Forelimb muscle (tissue), 1 donor: ENCODE results near the gene TCF4. TPM values are rescaled to one million over a fixed set of nuclear protein-coding genes. Genes with fewer than 3 reads are reported as not detected.

Experiments used
- DNase-seq: peaks from one replicate; pipeline ENCODE4 v3.0.0-alpha.2; 2013; ENCODE audit warnings: low read depth
- polyA plus RNA-seq: library from polyadenylated mRNA; unstranded; fragments of 120-200 nt; gene quantifications from one replicate; pipeline ENCODE4 v1.2.1, GENCODE V29; 2013; ENCODE audit not compliant: insufficient read length

TCF4 gene
- polyA plus RNA-seq, 1 donor = 100 TPM

DNA sequence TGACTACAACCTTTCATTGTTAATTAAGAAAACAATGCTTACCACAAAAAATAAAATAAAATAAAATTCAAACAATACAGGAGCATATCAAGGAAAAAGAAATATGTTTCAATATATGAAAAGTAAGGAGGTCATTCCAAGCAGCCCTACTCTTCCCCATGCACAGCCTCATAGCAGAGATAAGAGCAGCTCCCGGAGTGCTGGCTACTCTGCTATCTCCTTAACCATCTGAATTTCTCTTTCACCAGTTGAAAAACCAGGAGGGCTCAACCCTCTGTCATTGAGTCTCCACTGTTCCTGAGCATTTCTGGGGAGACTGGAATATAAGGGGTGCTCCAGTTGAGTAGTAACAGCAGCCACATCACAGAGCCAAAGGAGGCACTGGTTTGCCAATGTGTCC is 201.4 kb downstream of the TCF4 start:
- no peak for DNase-seq

DNA sequence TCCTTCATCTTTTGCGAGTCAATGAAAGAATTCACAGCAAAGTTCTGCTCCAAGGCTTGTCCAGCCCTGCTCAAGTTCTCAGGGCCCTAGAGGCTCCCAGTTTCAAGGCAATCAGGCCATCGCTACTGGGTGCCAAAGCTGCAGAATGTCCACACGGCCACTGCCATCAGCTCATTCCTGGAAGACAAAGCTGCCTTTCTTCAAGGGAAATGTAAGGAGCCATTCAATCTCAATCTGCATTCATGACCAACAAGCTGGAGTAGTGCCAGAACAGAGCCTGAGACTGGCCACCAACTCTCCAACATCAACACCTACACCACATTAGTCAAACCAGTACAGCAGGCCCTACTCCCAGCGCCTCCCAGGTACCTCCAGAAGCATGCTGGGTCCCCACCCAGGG is 202.2 kb downstream of the TCF4 start:
- no peak for DNase-seq

DNA sequence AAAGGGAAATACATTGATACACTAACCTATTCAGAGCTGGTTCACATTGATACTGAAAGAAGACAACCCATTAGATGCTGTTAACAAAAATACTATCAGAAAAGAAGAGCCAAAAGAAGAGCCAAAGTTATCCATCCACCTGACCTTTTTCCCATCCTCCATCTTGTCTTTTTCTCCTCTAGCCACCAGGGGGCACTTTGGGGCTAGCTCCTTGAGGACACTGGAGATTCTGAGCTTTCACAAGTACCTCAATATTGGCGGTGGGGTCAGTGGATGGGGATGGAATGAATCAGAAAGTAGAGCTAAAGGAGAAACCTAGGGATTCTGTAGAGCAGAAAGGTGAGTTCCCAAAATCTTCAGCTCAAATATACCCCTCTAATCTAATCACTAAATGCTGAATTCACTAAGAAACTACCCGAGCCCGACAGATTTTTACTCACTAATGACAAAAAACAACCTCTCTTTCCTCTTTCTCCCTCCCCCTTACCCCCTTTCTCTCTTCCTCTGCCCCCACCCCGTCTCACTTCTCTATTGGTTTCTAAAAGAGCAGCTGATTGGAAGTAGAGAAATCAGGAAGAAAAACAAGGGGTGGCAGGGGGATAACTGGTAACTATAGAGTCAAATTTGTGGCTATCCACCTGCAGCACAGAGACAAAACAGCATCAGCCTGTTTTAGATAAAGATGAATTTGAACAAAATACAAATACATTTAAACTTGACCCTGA is 203.3 kb downstream of the TCF4 start:
- no peak for DNase-seq

DNA sequence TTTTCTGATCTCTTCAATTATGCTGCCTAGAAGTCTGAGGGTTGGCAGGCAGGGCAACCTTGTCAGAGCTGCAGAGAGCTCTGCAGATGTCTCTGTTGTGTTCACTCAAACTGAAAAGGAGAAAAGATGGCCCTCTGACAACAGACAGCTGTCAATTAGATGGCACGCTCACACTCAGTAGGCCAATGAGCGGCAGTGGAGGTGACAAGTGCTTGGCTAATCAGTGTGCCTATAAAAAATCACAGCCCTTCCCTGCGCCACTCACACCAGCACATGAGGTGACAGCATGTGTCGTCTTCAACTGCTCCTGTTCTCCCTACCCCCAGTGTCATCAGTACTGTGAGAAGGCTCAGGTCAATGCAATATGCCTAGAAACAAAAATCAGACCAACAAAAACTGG is 203.9 kb downstream of the TCF4 start:
- DNase-seq = no peak

DNA sequence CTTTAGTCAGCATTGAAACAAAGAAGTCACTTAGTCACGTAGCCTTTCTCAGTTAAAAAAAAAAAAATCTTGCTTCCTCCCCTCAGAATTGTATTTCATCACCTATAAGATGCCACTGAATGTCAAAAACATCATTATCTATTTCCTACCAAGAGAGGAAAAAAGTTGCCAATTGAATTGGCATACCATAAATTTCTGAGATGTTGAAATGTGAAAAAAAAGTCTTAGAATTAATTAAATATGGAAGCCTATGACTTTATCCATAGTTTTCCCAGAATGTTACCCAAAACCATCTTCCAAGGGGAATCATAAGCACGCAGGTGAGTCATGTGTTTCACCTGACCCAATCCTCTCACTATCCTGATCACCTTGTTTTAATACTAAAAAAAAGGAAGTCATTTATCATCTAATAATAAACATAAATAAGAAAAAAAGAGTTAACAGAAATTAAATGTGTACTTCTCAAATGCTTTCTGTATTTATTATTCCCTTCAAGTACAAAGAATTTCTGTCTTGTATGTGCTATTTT is 205.7 kb downstream of the TCF4 start:
- DNase-seq = no peak

DNA sequence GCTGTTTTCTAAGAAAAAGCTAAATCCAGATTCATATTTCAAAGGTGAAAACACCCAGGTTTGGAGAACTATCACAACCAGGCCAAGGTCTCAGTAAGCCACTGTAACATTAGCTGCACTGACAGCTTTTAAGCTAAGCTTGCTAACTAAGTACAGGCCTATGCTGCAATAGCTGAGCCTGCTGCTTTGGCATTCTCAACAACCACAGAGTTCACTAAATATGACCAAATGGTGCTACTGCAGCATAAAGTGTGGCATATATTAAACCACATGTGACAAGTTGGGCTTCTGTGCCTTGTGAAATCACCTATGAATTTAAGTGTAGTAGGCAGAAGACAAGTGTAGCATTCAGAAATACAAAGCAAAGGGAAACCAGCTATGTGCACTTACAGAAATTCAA is 206.7 kb downstream of the TCF4 start:
- no peak for DNase-seq

DNA sequence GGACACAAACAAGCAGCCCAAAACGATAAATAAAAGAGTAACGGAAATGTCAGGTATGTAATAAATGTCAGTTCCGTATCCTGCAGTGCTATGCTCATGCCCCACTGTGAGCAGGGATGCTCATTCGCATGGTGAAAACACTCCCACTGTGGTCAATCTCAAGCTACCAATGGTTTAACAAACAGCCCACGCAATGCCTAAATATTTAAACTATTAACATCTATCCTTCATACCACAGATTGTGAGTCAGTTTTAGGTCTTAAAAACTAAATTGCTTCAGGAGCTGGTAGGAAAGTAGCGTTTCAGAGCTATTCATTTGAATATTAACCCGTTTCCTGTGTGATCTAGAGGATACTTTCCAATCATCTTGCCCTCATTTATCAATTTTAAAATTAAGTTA is 207.4 kb downstream of the TCF4 start:
- no peak for DNase-seq

DNA sequence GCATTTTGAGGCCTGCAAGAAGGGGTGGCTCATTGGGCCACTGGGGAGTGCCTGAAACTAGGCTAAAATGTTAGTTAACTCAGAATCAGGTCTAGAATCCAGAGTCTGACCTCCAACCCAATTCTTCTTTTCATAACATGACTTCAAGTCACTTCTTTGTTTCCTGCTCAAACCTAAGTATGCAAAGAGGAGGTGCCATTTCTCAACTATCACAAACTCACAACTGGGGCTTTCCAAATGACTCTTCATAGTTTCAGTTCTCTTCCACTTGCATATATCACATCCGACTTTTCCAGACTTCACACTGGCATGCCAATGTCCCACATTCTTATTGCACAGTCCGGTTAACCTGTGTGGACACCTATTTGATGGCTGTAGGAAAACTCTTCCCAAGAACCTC is 211.6 kb downstream of the TCF4 start:
- DNase-seq = no peak

DNA sequence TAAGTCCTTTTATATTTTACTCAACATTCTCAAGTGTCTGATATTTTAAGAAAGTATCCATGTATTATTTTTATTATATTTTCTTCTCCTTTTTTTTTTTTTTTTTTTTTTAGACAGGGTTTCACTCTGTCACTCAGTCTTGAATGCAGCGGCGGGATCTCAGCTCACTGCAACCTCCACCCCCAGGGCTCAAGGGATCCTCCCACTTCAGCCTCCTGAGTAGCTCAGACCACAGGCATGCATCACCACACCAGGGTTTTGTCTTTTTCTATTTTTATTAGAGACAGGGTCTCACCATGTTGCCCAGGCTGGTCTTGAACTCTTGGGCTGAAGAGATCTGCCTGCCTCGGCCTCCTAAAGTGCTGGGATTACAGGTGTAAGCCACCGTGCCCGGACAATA is 212.1 kb downstream of the TCF4 start:
- no peak for DNase-seq

DNA sequence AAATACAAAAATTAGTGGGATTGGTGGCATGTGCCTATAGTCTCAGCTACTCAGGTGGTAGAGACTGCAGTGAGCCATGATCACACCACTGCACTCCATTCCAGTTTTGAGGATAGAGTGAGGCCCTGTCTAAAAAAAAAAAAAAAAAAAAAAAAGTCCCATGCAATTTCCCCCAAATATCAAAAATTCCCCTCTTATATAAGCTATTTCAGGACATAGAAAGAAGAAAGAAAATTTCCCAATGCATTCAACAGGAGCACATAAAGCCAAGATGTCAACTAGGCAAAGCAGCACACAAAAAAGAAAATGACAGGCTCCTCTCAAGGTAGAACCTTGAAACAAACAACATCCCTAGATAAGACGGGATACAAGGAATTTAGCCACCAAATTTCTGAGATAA is 213.3 kb downstream of the TCF4 start:
- DNase-seq = no peak

DNA sequence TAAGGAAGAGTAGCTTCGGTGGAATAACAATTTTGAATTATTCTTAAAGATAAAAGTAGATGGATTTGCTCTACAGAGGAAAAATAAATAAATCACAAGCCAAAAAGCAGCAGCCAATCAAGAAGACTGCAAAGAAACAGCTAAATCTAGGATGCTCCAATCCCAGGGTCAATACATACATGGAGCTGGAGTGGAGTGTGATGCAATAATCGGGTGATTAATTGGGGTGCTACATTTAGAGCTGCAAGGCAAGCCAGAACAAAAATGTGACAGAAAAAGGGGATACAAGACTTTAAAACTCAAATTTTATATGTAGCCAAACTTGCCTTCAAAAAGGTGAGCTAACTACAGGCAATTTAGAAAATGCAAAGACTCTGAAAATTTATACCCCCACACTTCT is 215.8 kb downstream of the TCF4 start:
- DNase-seq = no peak

DNA sequence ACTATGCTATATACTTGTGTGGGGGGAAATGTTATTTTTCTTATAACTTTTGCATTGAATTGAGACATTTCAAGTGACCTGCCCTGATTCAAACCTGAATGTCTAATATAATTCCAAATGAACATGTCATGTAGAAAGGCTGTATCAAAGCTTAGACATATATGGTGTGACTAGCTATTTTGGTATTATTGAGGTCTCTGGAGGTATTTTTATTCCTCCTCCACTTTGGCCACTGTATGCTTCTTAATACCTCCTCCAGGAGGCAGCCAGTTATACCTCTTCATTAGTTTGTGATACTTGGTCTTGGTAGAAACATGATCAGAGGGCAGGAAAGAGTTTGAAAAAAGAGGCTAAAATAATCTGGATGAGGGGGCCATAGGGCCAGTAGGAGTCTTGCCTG is 217.1 kb downstream of the TCF4 start:
- DNase-seq = no peak

DNA sequence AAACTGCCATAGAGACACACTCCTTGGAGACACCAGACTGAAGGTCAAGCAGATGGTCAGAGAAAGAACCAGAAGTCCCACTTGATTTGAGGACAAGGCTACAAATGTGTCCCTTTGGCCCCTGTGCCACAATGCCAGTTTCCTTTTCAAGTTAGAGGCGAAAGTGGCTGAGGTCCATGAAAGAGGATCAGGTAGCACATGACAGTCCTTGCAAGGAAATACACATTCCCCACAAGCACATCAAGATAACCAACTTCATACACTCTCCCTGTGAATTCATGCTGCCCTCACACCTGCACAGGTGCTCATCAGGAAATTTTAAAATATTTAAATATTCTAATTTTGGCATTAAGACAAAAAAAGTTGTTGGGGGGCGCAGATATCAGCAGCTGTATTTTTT is 218.6 kb downstream of the TCF4 start:
- DNase-seq = no peak

DNA sequence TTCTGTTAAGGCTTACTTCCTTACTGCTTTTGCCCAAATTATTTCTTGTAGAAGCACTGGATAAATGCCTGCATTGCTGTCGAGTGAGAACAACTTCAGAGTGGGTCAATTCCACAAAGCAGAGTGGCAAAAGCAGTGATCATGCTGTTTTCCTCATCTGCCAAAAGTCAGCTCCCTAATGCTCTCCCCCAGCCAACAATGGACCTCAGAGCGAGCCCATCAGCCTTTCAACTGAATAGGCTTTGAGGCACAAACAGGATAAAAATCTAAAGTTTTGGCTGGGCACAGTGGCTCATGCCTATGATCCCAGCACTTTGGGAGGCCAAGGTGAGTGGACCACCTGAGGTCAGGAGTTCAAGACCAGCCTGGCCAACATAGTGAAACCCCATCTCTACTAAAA is 222.7 kb downstream of the TCF4 start:
- no peak for DNase-seq

DNA sequence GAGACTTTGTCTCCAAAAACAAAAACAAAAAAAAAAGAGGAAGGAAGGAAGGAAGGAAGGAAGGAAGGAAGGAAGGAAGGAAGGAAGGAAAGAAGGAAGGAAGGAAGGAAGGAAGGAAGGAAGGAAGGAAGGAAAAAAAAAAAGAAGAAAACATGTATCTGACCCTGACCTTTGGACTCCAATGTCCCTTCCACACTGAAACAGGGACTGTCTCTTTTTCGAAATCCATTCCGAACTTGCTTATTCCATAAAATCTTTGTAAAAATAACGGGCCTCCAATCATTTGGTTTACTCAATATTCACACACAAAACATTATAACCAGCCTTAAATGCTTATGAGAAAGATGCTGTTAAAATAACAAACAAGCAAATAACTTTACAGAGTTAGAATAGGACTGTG is 225.7 kb downstream of the TCF4 start:
- DNase-seq = no peak

DNA sequence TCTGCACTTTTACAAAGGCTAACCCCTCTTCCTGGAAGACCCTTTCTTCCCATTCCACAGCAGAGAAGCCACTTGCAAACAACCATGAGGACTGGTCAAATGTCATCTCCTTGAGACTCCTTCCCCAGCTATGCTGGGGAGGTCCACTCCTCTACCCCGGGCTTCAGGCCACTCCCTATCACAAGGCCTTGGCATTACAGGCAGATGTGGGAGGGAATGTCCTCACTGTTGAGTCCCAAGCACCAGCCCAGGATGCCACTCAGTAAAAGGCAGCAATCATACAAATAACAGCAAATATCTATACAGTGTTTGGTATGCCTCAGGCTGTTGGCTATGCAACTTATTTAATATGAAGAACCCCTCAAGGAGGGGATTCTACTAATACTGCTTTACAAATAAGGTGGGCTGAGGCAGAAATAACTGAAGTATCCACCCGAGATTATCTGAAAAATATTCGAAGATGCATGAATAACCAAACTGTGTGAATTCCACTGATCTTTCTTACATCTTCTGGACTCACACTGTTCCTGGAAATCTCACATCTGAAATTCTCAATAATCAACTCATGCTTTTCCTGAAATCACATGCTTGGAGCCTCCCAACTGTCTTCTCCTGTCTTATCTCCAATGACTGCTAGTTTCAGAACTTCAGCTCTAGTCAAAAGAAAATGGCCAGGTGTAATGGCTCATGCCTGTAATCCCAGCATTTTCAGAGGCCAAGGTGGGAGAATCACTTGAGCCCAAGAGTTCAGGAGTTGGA is 226.3 kb downstream of the TCF4 start:
- no peak for DNase-seq

DNA sequence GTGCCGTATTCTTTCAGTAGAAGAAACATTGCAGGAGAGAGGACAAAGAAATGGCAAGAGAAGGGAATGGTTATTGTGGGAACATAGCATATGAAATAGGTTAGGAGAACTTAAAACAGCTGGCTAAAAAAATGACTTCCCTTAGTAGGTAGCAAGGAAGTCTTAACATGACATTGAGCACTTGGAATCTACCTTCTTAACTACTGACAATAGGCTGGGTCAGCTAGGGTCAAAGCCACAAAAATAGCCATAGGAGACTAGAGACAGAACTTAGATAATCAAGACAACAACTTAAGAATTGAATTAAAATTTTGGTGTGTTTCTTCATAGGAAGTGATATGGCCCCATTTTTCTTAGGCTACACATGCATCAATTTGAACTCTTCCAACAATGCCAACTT is 227.9 kb downstream of the TCF4 start:
- DNase-seq = no peak

DNA sequence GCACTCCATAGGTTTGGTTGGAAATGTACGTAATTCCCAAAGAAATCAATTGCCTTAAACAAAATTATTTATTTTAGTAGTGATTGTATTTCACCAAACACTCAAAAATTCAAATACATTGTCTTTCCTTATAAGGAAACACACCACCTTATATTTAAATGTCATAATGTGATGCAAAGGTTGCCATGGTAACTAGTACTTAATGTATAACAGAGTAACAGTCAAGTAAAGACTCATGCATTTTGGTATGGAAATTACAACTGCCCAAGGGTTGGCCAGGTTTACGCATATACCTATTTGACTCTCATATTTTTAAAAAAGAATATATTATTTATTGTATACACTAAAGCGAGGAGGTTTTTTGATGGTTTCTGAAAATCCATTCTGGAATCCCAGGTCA is 231.2 kb downstream of the TCF4 start:
- no peak for DNase-seq

DNA sequence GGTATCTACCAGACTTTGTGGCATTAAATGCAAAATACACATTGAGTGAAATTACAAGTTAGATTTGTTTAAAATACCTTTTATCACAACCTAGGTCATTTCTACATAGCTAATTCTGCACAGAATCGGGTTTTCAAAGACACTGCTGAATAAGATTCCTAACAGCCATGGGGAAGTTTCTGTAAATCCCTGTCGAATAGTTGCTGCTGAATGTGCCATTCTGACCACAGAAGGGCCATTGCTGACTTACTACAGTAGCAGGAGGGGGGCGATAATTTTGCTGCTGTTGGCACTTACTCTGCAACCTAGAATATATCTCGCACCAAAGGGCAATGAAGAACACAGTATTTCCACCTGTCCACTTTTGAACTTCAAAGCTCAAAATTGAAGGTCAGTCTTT is 232.8 kb downstream of the TCF4 start:
- no peak for DNase-seq

DNA sequence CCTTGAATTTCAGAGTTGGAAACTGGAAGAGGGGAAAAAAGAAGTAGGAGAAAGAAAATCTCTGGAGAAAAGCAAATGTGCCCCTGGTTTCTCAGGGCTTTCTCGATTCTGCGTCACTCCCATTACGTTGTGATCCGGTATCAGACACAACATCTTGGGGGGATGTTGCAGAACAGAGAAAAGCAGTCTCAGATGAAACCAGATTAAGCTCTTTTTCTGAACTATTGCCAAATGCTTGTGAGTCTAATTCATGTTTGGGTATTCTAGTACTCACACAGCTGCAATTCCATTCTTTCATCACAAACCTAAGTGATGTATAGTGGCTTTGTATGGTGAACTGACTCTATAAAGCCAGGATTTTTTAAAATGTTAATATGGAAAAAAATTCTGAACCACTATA is 233.2 kb downstream of the TCF4 start:
- DNase-seq = no peak

DNA sequence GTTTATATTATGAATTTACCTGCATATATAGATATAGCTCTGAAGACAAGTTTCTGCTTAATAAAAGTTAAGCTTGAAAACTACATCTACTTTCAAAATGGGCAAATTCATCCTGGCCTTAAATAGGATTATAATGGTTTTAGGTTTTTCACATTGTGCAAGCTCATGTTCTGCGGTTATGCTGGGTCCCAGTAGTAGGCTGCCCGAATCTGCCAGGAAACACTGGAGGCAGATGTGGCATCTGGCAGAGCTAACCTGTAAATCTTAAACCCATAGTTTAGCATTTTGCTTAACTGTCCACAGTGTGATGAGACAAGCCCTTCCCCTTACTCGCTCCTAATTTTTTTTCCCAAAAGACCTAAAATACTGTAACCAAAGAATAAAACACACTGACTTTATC is 234.2 kb downstream of the TCF4 start:
- no peak for DNase-seq

DNA sequence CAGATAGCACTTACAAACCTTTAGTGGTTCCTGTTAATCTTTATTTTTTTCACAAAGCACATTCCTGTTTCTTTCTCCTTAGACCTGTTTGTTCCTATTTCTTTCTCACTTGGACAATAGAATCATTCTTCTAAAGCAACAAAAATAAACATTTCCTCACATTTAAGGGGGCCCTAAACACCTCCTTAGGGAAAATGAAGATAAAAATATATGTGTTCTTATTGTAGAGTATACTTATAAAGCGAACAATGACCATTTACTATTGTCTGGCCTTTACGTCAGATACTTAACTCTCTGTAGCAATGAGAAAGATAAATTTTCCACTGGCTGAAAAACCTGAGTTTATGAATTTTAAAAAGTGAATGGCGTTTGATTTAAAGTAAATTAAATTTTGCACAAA is 234.6 kb downstream of the TCF4 start:
- DNase-seq = no peak

DNA sequence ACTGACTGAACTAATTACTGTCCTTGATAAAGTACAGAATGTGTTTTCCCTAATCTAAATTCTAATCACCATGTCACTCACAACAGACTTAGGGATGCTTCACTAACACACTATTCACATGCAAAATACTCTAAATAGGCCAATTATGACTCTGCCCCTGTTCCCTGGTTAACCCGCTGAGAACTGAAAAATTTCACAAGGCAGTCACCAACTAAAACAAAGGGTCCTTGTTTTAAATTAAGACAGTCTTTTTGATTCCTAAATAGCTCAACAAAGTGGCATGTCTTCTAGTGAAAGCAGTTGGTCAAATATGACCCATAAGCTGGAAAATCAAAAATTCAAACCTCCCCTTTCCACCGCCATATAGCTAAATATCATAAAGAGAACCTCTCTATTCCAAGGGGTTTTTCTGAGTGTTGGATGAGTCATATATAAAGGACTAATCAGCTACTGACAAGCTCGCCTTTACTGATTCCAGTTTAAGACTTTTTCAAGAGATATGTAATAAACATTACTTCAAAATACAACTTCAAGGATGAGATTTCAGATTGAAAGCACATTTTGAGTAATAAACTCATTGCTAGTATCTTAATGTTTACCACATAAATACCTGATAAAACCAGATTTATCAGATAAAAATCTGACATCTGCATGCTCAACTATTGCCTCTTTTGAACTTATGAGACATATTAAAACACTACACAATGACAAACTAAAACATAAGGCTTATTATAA is 235.8 kb downstream of the TCF4 start:
- no peak for DNase-seq
